HG02610 (cell line): ENCODE data around the gene SMTNL1.

ENCODE experiments used
- ATAC-seq: cut with Tn5 transposase; IDR thresholded peaks from one replicate; pipeline ENCODE4 v1.9.1; 2021; ENCODE audit warnings: mild to moderate bottlenecking, moderate library complexity; ENCODE audit not compliant: unreplicated experiment

Gene SMTNL1

DNA sequence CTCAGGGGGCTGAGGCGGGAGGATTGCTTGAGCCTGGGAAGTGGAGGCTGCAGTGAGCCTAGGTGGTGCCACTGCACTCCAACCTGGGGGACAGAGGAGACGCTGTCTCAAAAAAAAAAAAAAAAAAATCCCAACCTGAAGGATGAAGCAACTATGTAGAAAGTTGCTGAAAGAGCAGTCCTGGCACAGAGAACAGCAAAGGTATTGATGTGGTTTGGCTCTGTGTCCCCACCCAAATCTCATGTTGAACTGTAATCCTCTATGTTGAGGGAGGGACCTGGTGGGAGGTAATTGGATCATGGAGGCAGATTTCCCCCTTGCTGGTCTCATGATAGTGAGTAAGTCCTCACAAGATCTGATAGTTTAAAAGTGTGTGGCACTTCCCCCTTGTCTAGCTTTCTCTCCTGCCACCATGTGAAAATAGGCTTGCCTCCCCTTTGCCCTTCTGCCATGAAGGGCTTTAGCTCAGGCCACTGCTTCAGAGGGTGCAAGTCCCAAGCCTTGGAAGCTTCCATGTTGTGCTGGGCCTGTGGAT, 49.4 kb downstream of the SMTNL1 start:
- no peak for ATAC-seq

DNA sequence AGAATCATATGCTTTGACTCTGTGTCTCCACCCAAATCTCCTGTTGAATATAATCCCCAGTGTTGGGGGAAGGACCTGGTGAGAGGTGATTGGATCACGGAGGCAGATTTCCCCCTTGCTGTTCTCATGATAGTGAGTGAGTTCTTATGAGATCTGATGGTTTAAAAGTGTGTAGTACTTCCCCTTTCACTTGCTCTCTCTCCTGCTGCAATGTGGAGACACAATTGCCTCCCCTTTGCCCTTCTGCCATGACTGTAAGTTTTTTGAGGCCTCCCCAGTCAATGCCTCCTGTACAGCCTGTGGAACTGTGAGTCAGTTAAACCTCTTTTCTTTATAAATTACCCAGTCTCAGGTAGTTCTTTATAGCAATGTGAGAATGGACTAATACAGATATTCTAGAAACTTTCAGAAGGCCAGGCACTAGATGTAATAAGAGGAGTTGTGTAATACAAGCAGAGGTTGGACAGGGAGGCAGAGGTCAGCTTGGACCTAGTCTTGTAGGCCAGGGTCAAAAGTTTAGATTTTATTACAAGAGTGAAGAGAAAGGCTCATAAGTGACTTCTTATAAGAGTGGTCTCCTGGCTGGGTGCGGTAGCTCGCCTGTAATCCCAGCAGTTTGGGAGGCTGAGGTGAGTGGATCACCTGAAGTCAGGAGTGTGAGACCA, 50.8 kb downstream of the SMTNL1 start:
- no peak for ATAC-seq

DNA sequence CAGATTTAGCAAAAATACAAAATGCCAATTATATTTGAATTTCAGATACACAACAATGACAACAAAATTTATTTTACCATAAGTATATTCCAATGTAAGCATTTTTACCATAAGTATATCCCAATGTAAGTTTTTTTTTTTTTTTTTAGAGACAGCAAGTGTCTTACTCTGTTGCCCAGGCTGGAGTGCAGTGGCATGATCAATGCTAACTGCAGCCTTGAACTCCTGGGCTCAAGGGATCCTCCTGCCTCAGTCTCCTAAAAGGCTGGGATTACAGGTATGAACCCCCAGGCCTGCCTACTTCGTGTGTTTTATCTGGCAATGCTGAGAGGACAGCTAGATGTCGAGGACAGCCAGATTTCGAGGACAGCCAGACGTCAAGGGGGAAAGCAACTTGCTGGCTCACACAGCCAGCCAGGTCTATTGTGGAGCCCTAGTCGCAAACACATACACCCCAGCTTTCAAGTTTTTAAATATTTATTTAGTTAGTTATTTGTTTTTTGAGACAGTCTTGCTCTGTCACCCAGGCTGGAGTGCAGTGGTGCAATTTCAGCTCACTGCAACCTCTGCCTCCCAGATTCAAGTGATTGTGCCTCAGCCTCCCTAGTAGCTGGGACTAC, 59.0 kb downstream of the SMTNL1 start:
- no peak for ATAC-seq

DNA sequence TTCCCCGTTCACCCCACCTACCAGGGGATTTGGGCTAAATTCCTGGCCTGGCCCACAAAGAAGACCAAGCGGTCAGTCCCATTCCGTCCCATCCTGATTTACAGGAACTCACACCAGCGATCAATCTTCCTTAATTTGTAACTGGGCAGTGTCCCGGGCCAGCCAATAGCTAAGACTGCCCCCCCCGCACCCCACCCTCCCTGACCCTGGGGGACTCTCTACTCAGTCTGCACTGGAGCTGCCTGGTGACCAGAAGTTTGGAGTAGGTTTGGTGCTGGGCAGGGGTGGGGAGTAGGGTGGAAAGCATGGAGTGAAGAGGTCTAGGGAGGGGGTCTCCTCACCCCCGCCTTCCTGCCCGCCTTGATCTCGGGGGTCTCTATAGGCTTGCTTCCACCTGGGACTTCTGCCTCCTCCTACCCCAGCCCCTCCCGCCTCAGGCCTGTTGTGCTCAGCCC, 60.1 kb downstream of the SMTNL1 start, which contains the start of gene SERPING1:
SERPING1 (plus strand) TSS at position 225 of the 455 bp plus-strand sequence. CDS start 586 bp downstream, outside the sequence.
- no peak for ATAC-seq

DNA sequence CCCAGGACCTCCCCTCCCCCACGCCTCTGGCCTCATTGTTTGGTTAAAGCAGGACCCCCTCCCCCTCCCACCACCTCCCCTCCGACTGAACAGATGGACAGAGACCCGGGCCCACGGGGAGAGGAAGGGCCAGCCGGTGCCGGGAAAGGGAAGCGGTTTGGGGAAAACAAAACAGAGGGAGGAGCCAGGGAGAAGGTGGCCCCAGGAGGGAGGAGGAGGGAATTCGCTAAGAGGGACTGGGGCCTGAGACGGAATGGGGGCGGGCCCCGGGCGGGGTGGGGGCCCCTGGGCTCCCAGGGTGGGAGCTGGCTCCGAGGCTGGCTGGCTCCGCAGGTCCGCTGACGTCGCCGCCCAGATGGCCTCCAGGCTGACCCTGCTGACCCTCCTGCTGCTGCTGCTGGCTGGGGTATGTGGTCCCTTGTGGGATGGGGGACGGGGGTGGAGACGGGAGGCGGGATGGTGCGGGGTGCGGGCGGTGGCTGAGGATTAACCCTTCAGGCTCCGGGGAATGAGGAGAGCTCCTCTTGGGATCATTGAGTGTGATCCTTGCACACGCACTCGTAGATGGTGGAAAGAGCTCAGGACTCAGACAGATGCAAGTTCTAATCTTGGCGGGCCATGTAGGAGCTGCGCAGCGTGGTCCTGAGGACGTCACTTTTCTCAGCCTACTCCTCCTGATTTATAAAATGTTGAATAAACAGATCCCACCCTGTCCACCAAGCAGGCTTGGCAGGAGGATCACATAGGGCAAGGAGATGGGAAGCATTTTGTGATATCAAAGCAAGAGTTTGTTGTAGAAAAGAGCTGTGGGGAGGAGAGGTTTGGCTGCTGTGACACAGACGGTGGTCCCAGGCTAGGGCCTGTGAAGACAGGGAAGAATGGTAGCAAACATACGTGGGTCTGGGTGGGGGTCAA, 60.8 kb downstream of the SMTNL1 start:
- ATAC-seq: no peak

DNA sequence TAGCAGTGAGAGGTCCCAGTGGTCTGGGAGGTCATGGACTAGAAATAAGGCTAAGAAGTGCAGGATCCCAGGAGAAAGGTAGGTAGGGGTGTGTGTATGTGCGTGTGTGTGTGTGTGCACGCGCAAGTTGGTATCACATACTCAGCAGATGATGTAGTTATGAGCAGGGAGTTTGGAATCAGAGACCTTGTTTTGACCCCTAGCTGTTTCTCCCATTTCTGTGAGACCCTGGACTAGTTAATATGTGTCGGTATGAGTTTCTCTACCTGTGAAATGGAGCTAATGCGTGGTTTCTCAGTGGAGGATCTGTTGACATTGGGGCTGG, 61.4 kb downstream of the SMTNL1 start:
- no peak for ATAC-seq

DNA sequence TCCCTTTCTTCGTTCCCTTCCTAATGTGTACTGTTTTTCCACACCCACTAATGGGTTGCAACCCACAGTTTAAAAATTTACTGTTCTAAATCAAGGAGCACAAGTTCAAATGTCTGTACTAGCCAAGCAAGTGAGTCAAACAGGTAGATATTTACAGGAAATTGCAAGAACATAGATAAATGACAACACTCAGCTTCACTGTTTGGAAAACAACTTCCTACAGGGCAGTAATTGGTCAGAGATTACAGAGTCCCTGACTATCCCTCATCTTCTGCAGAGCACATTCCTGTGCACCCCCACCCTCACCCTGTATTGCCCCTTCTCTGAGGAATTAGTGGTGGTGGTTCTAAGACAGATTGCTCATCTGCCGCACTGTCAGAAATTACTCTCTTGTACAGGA, 62.0 kb downstream of the SMTNL1 start:
- no peak for ATAC-seq
